Thyroid gland (tissue), 4 donors: ENCODE data around the gene SLC47A2.

Experiments
- CTCF ChIP-seq, 6 experiments: fragments of 200-600 bp in 3 of 6; fragments of 450-650 bp in 3 of 6; sonication (generic) in 3 of 6; IDR thresholded peaks; one replicate each; pipeline ENCODE4 v1.5.1; 2016 to 2019; ENCODE audit warnings: antibody characterized with exemption in 6 of 6, mild to moderate bottlenecking in 2 of 6, inconsistent platforms in 1 of 6, moderate library complexity in 1 of 6
- POLR2A ChIP-seq, 2 donors: fragments of 450-650 bp; IDR thresholded peaks; one replicate each; pipeline ENCODE4 v1.6.1; 2017; ENCODE audit warnings: antibody characterized with exemption in 2 of 2, mild to moderate bottlenecking in 2 of 2, moderate library complexity in 1 of 2

GRCh38 chr17:19750835-19751234 is 34.5 kb upstream of the SLC47A2 start:
- no peak for TF ChIP-seq CTCF (IDR thresholded peaks at IDR 0.05)
- TF ChIP-seq POLR2A (IDR thresholded peaks at IDR 0.05): no peak
